ENCODE measurements around the gene PROX1.

DNA sequence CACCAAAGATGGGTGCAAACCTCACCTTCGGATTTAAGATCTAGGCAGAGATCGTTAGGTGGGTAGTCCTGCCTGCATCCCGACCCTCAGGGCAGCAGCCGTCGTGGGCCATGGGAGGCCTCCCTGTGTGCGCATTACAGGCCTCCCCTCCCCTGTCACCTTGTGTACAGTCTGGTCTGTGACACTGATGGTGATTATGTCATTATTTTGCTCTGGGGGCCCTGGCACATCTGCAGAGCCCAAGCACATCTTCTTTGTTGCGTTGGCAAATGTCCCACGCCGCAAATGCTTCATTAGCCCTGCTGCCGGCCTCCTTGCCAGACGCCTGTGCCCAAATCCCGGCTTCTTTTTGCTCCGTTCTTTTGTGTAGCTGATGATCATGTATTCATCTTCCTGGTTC is 31.7 kb downstream of the PROX1 start:
- TF ChIP-seq, protein P1, sequence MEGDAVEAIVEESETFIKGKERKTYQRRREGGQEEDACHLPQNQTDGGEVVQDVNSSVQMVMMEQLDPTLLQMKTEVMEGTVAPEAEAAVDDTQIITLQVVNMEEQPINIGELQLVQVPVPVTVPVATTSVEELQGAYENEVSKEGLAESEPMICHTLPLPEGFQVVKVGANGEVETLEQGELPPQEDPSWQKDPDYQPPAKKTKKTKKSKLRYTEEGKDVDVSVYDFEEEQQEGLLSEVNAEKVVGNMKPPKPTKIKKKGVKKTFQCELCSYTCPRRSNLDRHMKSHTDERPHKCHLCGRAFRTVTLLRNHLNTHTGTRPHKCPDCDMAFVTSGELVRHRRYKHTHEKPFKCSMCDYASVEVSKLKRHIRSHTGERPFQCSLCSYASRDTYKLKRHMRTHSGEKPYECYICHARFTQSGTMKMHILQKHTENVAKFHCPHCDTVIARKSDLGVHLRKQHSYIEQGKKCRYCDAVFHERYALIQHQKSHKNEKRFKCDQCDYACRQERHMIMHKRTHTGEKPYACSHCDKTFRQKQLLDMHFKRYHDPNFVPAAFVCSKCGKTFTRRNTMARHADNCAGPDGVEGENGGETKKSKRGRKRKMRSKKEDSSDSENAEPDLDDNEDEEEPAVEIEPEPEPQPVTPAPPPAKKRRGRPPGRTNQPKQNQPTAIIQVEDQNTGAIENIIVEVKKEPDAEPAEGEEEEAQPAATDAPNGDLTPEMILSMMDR (IDR thresholded peaks at IDR 0.05), result no peak
- no peak for TF ChIP-seq EZH2 (IDR thresholded peaks at IDR 0.05; ENCODE audit: borderline replicate concordance, insufficient read depth, low read depth, low read length, poor library complexity, severe bottlenecking)

Measured in B cell (primary cell).